DOHH2 (cell line): ENCODE measurements around the gene IRAK2.
A peak's percentile ranks its signal among the peaks of the same experiment; 100 is the strongest.
"Not testable (repeated sequence)": the region's sequence is repeated elsewhere in the genome, so short reads cannot be mapped to it uniquely, and the experiment has no call there.

Experiments used
- H3F3A ChIP-seq: fragments of 200-600 bp; sonication (generic), shearing (Covaris generic); 2 replicates; pipeline ENCODE4 v1.6.0; 2016; ENCODE audit warnings: antibody characterized with exemption, mild to moderate bottlenecking; ENCODE audit not compliant: control insufficient read depth, insufficient read depth
- H3K27ac ChIP-seq: fragments of 200-600 bp; sonication (generic); 2 replicates; pipeline ENCODE4 v1.5.1; 2014; ENCODE audit warnings: low read depth, mild to moderate bottlenecking, low read length, moderate library complexity
- H3K27me3 ChIP-seq: fragments of 200-600 bp; sonication (generic); 2 replicates; pipeline ENCODE4 v1.6.1; 2014; ENCODE audit warnings: mild to moderate bottlenecking, low read length, mixed read lengths; ENCODE audit not compliant: control insufficient read depth
- H3K36me3 ChIP-seq: fragments of 200-600 bp; sonication (generic); 2 replicates; pipeline ENCODE4 v1.6.1; 2014; ENCODE audit warnings: mild to moderate bottlenecking, low read length, moderate library complexity, mixed read lengths; ENCODE audit not compliant: control insufficient read depth
- H3K4me1 ChIP-seq: fragments of 200-600 bp; sonication (generic); 2 replicates; pipeline ENCODE4 v1.6.1; 2014; ENCODE audit warnings: mild to moderate bottlenecking, low read length, mixed read lengths; ENCODE audit not compliant: control insufficient read depth
- H3K4me2 ChIP-seq: fragments of 200-600 bp; sonication (generic); 2 replicates; pipeline ENCODE4 v1.6.0; 2014; ENCODE audit warnings: mild to moderate bottlenecking, low read length, moderate library complexity
- H3K4me3 ChIP-seq: fragments of 200-600 bp; sonication (generic); 2 replicates; pipeline ENCODE4 v1.5.1; 2014; ENCODE audit warnings: mild to moderate bottlenecking, low read length, mixed read lengths
- H3K79me2 ChIP-seq: fragments of 200-600 bp; sonication (generic); 2 replicates; pipeline ENCODE4 v1.6.1; 2014; ENCODE audit warnings: mild to moderate bottlenecking, low read length, mixed read lengths; ENCODE audit not compliant: control insufficient read depth
- H3K9me2 ChIP-seq: fragments of 200-600 bp; sonication (generic); replicated peaks from 2 replicates; pipeline ENCODE4 v1.6.1; 2014; ENCODE audit warnings: mild to moderate bottlenecking, low read length, mixed read lengths; ENCODE audit not compliant: control insufficient read depth
- H3K9me3 ChIP-seq: fragments of 200-600 bp; sonication (generic); 2 replicates; pipeline ENCODE4 v1.6.1; 2014; ENCODE audit warnings: antibody characterized with exemption, low read length, mixed read lengths; ENCODE audit not compliant: control insufficient read depth, insufficient read depth
- H4K20me1 ChIP-seq: fragments of 200-600 bp; sonication (generic); 2 replicates; pipeline ENCODE4 v1.6.0; 2014; ENCODE audit warnings: low read depth, mild to moderate bottlenecking, antibody characterized with exemption, low read length, moderate library complexity; ENCODE audit not compliant: control insufficient read depth, insufficient read depth
- EZH2phosphoT487 ChIP-seq: fragments of 200-600 bp; sonication (generic); IDR thresholded peaks from 2 replicates; pipeline ENCODE4 v1.6.1; 2017; ENCODE audit warnings: borderline replicate concordance, mild to moderate bottlenecking, antibody characterized with exemption, low read length, moderate library complexity, mixed read lengths
- TF ChIP-seq, protein P1 (sequence below): fragments of 200-600 bp; sonication (generic); IDR thresholded peaks from one replicate; pipeline ENCODE4 v1.5.1; 2014; ENCODE audit warnings: antibody characterized with exemption, mild to moderate bottlenecking, low read depth, low read length; ENCODE audit not compliant: poor library complexity, severe bottlenecking

The IRAK2 gene

DNA sequence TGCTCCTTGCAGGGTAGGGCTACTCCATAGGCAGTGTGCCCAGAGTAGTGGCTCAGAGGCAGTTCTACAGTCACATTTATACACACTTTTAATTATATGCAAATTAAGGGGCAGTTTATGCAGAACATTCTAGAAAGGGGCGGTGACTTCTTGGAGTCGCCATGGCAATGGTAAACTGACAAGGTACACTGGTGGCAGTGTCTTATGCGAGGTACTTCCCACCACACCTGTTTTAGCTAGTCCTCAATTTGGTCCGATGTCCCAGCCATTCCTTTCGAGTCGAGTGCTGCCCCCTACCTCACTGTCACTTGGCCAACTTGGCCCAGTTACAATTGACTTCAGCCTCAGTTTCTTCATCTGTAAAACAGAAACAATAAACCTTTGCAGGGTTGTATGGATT lies 3.8 kb upstream of the IRAK2 start:
- no peaks in the 10 kb centered on the region for H3K9me3 ChIP-seq
- H3K4me2 ChIP-seq, result no peak overlapping the region
- H3K36me3 ChIP-seq, result no peaks in the 10 kb centered on the region; the same call in 1 of the 2 replicates
- H3K27me3 ChIP-seq, result no peaks in the 10 kb centered on the region
- H3K4me3 ChIP-seq, result no peak overlapping the region
- TF ChIP-seq EZH2phosphoT487, result no peak
- TF ChIP-seq, protein P1, sequence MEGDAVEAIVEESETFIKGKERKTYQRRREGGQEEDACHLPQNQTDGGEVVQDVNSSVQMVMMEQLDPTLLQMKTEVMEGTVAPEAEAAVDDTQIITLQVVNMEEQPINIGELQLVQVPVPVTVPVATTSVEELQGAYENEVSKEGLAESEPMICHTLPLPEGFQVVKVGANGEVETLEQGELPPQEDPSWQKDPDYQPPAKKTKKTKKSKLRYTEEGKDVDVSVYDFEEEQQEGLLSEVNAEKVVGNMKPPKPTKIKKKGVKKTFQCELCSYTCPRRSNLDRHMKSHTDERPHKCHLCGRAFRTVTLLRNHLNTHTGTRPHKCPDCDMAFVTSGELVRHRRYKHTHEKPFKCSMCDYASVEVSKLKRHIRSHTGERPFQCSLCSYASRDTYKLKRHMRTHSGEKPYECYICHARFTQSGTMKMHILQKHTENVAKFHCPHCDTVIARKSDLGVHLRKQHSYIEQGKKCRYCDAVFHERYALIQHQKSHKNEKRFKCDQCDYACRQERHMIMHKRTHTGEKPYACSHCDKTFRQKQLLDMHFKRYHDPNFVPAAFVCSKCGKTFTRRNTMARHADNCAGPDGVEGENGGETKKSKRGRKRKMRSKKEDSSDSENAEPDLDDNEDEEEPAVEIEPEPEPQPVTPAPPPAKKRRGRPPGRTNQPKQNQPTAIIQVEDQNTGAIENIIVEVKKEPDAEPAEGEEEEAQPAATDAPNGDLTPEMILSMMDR, result peak; percentile 30
- no peak overlapping the region for H3K27ac ChIP-seq
- H3F3A ChIP-seq, result peaks cover 9% of the 10 kb centered on the region
- peaks cover 9% of the 10 kb centered on the region for H3K4me1 ChIP-seq
- H4K20me1 ChIP-seq, result no peaks in the 10 kb centered on the region
- no peaks in the 10 kb centered on the region for H3K9me2 ChIP-seq
- H3K79me2 ChIP-seq, result peaks cover 11% of the 10 kb centered on the region

- Histone ChIP-seq H3K9me2 (no peaks in the 10 kb centered on the region), H3K4me2 (no peak overlapping the region), H3K9me3 (no peaks in the 10 kb centered on the region), H3K36me3 (no peaks in the 10 kb centered on the region; the same call in 1 of the 2 replicates), H3K4me3 (no peak overlapping the region), H3F3A (peaks cover 13% of the 10 kb centered on the region), H4K20me1 (no peaks in the 10 kb centered on the region), H3K27me3 (no peaks in the 10 kb centered on the region), H3K79me2 (peaks cover 24% of the 10 kb centered on the region), H3K27ac (no peak overlapping the region), H3K4me1 (peaks cover 22% of the 10 kb centered on the region)
- TF ChIP-seq, protein P1, result no peak
- no peak for TF ChIP-seq EZH2phosphoT487
These were observed 2.5 kb upstream of the IRAK2 start for GRCh38 chr3:10162185-10162584.

DNA sequence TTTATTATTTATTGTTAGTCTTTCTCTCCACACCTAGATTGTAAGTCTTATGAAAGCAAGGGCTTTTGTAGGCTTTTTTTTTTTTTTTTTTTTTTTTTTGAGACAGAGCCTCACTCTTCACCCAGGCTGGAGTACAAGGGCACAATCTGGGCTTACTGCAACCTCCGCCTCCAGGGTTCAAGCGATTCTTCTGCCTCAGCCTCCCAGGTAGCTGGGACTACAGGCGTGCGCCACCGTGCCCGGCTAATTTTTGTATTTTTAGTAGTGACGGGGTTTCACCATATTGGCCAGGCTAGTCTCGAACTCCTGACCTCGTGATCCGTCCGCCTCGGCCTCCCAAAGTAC lies 546 bp upstream of the IRAK2 start:
- H3K9me3 ChIP-seq, H3K9me2 ChIP-seq, H3K27me3 ChIP-seq, H3K27ac ChIP-seq, H3K36me3 ChIP-seq, H4K20me1 ChIP-seq: not testable (repeated sequence)
- peak overlapping the region; percentile 88 for H3K4me3 ChIP-seq
- H3K4me1 ChIP-seq, result peaks cover 41% of the 10 kb centered on the region
- peaks cover 32% of the 10 kb centered on the region for H3K79me2 ChIP-seq
- H3F3A ChIP-seq, result peaks cover 22% of the 10 kb centered on the region
- H3K4me2 ChIP-seq, result peak overlapping the region; percentile 84

DNA sequence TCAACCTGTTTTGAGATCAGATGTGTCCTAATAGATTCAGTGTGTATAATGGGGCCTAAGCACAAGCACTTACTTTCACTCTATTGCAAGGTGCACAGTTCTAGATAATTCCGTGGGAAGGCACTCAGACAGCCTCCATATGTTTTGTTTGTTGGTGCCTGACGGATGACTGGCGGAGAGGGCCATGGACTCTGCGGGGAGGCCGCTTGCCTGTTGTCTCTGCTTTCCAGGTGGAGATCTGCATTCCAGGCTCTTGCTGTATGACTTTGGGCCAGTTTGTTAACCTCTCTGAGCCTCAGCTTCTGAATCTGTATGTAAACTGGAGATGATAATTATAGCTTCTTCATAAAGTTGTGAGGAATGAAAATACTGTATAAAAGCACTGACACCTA lies 1.5 kb downstream of the IRAK2 start:
- peak overlapping the region; percentile 84 for H3K4me2 ChIP-seq

More for the DNA sequence above, 1.5 kb downstream of the IRAK2 start:
- peak overlapping the region; percentile 95 for H3K27ac ChIP-seq
- H3K79me2 ChIP-seq, result peaks cover 47% of the 10 kb centered on the region
- no peaks in the 10 kb centered on the region for H3K27me3 ChIP-seq
- H3K9me2 ChIP-seq, result no peaks in the 10 kb centered on the region
- TF ChIP-seq, protein P1, result no peak
- TF ChIP-seq EZH2phosphoT487, result no peak
- peaks cover 20% of the 10 kb centered on the region for H3K36me3 ChIP-seq
- H4K20me1 ChIP-seq, result no peaks in the 10 kb centered on the region
- H3K4me1 ChIP-seq, result peaks cover 62% of the 10 kb centered on the region
- H3K4me3 ChIP-seq, result peak overlapping the region; percentile 88
- no peaks in the 10 kb centered on the region for H3K9me3 ChIP-seq
- H3F3A ChIP-seq, result peaks cover 37% of the 10 kb centered on the region
